Thoracic aorta (tissue), 2 donors: ENCODE data around the gene CRIP2. TPM values are rescaled to one million over a fixed set of nuclear protein-coding genes. Genes with fewer than 3 reads are reported as not detected.

Source experiments
- ATAC-seq: fragments of 150-250 bp; one replicate; pipeline ENCODE4 v1.8.0; 2017; ENCODE audit warnings: low read depth; ENCODE audit not compliant: insufficient number of reproducible peaks, low FRiP score
- DNase-seq: peaks from one replicate; pipeline ENCODE4 v3.0.0-alpha.2; 2020; ENCODE audit warnings: low spot score
- H3K27ac ChIP-seq, 2 donors: fragments of 200-600 bp; sonication (generic); 1 replicate in 1 of 2; 2 replicates in 1 of 2; pipeline ENCODE4 v1.5.1; 2016; ENCODE audit warnings: mild to moderate bottlenecking in 2 of 2, moderate library complexity in 2 of 2
- H3K27me3 ChIP-seq: fragments of 200-600 bp; sonication (generic); replicated peaks from 2 replicates; pipeline ENCODE4 v1.6.0; 2016; ENCODE audit warnings: mild to moderate bottlenecking; ENCODE audit not compliant: insufficient read depth
- H3K36me3 ChIP-seq: fragments of 200-600 bp; sonication (generic); one replicate; pipeline ENCODE4 v1.5.1; 2016
- H3K4me1 ChIP-seq, 2 donors: fragments of 200-600 bp; sonication (generic); 1 replicate in 1 of 2; 2 replicates in 1 of 2; pipeline versions ENCODE4 v1.5.1 to v1.6.0; 2016; ENCODE audit warnings: low read depth in 2 of 2, mild to moderate bottlenecking in 1 of 2; ENCODE audit not compliant: control insufficient read depth in 1 of 2
- H3K4me3 ChIP-seq: fragments of 200-600 bp; sonication (generic); 2 replicates; pipeline ENCODE4 v1.5.1; 2016; ENCODE audit warnings: mild to moderate bottlenecking
- H3K9me3 ChIP-seq: fragments of 200-600 bp; sonication (generic); 2 replicates; pipeline ENCODE4 v1.5.1; 2016
- total RNA-seq, 2 donors: library from RNA; depleted of rRNA; stranded (reverse); fragments of >200 nt; gene quantifications; one replicate each; pipeline versions ENCODE4 v1.1.0 to v1.2.3, GENCODE V29; 2016
- TF ChIP-seq, protein P1 (sequence below): fragments of 200-600 bp; sonication (generic); IDR thresholded peaks from one replicate; pipeline ENCODE4 v1.5.1; 2019; ENCODE audit warnings: antibody characterized with exemption

Gene CRIP2
- total RNA-seq, 2 donors from 2014 or later: 307 to 748 TPM

DNA sequence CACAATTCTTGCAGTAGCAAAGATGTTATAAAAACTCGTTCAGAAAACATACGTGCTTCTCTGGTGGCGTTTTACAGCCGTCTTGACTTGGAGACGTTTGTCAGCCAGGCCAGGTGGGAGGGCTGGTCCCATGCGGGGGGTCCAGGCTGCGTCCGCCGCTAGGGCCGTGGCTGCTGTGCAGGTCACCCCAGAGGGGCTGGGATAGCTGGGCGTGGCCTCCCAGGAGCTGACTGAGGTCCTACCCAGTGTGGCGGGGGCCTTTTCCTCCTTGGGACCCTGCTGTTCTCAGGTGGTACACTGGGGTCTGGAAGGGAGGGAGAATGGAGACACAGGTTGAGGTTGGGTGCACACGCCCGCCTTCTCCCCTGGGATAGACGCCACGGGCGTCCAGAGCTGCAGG, 29.8 kb upstream of the CRIP2 start:
- TF ChIP-seq, protein P1, sequence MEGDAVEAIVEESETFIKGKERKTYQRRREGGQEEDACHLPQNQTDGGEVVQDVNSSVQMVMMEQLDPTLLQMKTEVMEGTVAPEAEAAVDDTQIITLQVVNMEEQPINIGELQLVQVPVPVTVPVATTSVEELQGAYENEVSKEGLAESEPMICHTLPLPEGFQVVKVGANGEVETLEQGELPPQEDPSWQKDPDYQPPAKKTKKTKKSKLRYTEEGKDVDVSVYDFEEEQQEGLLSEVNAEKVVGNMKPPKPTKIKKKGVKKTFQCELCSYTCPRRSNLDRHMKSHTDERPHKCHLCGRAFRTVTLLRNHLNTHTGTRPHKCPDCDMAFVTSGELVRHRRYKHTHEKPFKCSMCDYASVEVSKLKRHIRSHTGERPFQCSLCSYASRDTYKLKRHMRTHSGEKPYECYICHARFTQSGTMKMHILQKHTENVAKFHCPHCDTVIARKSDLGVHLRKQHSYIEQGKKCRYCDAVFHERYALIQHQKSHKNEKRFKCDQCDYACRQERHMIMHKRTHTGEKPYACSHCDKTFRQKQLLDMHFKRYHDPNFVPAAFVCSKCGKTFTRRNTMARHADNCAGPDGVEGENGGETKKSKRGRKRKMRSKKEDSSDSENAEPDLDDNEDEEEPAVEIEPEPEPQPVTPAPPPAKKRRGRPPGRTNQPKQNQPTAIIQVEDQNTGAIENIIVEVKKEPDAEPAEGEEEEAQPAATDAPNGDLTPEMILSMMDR: no peak
- Histone ChIP-seq H3K27ac (no peak overlapping the region), H3K9me3 (no peaks in the 10 kb centered on the region), H3K4me3 (no peak overlapping the region), H3K4me1 (peaks cover 0 to 15% of the 10 kb centered on the region in 2 donors), H3K27me3 (no peaks in the 10 kb centered on the region), H3K36me3 (peaks cover 11% of the 10 kb centered on the region)
- ATAC-seq: no peak
- no peak for DNase-seq

DNA sequence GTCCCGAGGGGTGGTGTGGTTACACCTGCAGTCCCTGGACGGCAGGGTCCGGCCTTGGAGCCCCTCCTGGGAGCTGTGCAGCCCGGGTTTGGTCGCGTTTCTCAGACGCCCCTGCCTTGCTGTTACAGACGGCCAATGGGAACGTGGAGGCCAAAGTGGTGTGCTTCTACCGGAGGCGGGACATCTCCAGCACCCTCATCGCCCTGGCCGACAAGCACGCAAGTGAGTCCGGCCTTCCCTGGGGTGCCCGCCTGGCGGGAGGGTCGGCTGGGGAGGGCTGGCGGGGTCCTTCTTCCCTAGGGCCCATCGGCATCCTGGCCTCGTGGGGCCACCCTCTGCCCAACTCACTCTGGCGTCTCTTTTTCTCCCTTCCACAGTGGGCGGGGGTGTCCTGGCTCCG, 29.3 kb upstream of the CRIP2 start:
- ATAC-seq: no peak
- peaks cover 15% of the 10 kb centered on the region for H3K36me3 ChIP-seq
- TF ChIP-seq, protein P1: no peak

DNA sequence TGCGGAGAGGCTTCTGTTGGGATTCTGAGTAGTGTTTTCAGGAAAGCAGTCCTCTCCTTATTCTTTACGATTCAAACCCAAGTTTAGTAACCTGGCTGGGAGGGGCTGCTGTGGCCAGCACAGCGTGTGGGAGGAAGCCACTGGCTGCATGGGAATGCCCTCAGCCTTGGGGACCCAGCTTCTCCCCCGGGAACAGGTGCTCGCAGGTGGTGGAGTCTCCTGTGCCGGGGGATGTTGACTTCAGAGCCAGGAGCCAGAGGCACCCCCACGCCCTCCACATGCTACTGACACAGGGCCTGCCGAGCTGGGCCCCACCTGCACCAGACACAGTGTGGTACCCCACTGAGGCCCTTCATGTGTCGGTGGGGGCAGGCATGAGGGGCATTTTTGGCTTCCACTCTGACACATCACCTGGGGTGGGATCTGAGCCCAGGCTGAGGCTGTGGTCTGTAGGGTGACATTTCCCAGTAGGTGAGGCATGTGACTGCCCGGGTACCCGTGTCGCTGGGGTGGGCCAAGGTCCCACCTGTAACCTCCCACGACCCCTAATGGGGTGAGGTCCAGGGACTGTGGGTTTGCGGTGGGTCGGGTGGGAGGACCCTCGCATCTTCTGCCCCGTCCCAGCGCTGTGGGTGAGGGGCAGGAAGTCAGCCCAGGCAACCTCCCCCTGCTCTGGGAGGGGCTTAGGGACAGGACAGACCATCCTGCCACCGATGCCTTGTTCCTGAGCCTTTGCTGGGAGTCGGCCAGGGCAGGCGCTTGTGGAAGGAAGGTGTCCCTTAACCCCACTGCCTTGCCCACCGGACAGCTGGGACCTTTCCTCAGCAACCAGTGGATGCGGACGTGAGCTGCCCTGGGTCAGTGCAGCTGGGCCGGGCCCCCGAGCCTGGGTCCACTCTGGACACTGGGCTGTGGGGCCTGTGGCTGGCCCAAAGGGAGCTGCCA, 28.4 kb upstream of the CRIP2 start:
- no peak for ATAC-seq
- Histone ChIP-seq H3K36me3 (peaks cover 24% of the 10 kb centered on the region), H3K9me3 (no peaks in the 10 kb centered on the region), H3K27me3 (no peaks in the 10 kb centered on the region), H3K4me3 (no peak overlapping the region), H3K27ac (no peak overlapping the region), H3K4me1 (peaks cover 0 to 15% of the 10 kb centered on the region in 2 donors)
- no peak for DNase-seq
- TF ChIP-seq, protein P1: no peak

More for the DNA sequence above, 29.3 kb upstream of the CRIP2 start:
- no peak for DNase-seq
- H3K9me3 ChIP-seq: no peaks in the 10 kb centered on the region
- no peak overlapping the region for H3K27ac ChIP-seq
- H3K4me3 ChIP-seq: no peak overlapping the region
- H3K4me1 ChIP-seq: peaks cover 0 to 15% of the 10 kb centered on the region in 2 donors
- no peaks in the 10 kb centered on the region for H3K27me3 ChIP-seq

DNA sequence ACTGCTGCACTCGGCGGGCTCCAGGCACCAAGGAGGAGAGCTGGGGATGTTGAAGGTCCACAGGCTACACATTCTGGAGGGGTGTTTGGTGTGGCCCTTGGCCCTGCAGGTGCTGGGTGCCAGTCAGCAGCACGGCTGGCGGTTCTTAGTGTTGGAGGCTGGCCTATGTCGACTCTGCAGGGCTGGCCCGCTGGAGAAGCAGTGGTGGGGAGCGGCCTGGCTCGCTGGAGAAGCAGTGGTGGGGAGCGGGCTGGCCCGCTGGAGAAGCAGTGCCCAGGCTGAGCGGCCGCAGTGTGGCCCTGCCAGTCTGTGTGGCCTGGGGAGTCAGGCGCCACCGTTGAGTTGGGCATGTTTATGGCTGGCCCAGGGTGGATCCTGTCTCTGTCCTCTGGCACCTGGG, 27.6 kb upstream of the CRIP2 start:
- Histone ChIP-seq H3K27ac (no peak overlapping the region), H3K36me3 (peaks cover 25% of the 10 kb centered on the region), H3K9me3 (no peaks in the 10 kb centered on the region), H3K4me1 (peaks cover 0 to 15% of the 10 kb centered on the region in 2 donors), H3K4me3 (no peak overlapping the region), H3K27me3 (no peaks in the 10 kb centered on the region)
- no peak for DNase-seq
- no peak for ATAC-seq
- TF ChIP-seq, protein P1: no peak
